Measurements from ENCODE around the gene PSME4.
A peak's percentile ranks its signal among the peaks of the same experiment; 100 is the strongest.
"Not testable (repeated sequence)": the region's sequence is repeated elsewhere in the genome, so short reads cannot be mapped to it uniquely, and the experiment has no call there.

Gene PSME4

DNA sequence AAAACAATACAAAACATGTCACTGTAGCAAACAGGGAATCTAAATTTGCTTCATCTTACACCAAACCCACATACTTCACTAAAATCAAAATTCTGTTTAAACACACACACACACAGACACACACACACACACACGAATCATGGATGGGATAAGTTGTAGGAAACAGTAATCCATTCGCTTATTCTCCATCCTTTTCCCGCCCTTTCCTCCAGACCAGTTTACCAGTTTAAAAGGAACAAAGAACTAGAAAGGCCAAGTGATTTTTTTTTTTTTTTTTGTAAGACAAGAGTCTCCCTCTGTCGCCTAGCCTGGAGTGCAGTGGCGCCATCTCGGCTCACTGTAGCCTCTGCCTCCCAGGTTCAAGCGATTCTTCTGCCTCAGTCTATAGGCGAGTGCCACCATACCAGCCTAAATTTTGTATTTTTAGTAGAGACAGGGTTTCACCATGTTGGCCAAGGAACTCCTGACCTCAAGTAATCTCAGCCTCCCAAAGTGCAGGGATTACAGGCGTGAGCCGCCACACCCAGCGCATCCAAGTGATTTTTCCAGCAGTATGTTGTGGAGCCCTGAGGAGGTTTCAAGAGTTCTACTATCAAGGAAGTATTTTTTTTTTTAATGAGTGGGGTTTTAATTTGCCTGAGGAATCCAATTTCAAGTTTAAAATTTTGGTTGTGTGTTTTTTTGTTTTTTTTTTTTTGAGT lies 5.7 kb downstream of the PSME4 start:
- no peak for FAIRE-seq

DNA sequence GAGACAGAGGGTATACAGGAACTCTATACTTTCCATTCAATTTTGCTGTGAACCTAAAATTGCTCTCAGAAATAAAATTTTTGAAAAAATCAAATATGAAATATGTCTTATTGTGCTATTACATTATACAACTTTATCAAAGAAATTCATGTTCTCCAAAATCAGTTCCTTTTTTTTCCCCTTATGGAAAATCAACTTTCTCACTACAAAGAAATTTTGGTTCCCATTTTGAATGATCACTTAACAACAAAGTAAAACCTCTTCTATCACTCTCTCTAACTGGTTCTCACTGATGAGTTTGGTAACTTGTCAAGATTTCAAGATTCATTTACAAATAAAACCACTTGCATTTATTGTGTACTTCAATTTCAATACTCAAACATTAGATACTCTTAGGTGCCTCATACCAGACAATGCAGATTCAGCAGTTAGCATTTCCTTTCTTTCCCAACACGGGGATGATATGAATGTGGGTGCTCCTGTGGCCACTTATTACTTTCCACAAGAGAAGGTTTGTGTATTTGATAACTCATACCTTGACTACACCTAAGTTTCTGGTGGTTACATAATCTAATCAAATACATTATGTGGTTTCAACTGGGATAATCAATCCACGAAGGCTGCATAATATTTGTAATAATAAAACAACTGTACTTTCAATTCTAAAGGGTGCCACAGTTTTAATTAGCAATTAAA lies 6.4 kb downstream of the PSME4 start:
- no peak for FAIRE-seq

DNA sequence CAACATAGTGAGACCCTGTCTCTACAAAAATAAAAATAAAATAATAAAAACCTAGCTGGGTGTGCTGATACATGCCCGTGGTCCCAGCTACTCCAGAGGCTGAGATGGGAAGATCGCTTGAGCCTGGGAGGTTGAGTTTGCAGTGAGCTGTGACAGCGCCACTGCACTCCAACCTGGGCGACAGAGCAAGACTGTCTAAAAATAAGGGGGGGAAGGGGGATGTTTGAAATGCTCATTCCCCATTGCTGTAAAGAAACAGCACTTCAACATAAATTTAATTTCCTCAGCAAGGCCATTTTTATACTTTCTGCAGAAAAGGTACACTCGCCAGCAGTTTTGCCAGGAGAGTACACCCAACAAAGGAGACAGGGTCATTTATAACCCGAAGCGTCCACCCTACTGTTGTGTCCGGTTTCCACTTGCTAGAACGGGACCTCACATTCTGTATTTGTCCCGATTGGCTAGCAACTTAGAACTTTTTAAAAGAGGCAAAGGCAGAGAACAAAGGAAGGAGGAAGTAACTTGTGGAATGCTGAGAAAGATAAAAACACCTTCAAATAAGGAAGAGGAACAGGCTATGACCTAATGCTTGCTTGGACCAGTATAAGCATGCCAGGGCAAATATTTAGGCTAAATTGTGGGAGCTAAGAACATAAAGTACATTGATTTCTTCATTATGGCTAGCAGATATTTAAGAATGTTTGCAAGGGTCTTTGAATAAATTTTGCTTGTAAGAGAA lies 9.1 kb downstream of the PSME4 start:
- not testable (repeated sequence) for FAIRE-seq

DNA sequence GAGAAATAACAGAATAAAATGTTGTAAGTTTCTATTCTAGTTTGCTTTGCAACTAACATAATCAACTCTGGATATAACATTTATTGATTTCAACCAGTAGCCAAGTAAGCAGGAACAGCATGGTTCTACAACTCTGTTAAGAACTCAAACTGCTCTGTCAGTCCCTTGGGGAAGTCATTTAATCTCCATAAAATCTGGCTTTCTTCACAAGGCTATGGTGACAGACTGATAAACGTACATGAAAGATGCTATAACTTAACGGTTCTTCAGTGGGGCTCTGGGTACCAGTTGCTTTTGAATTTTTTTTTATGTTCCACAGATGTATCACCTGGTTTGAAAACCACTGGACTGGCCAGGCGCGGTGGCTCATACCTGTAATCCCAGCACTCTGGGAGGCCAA lies 10.3 kb downstream of the PSME4 start:
- FAIRE-seq, result no peak

DNA sequence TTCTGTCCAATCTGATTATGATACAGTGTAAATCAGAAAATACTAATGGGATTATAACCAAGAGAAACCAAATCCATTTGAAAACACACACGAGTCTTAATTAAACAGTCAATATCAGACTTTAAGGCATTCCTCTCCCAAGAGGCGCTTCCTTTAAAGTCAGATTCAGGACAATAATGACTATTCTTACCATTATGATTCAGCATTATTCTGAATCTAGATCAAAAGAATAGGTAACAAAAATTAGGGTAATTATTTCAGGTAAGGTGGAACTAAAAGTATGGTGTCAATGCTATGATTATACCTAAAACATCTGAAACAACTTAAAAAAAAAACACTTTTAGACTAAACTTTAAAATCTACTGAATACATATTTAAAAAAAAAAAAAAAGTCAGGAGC lies 12.3 kb downstream of the PSME4 start:
- no peak for FAIRE-seq

DNA sequence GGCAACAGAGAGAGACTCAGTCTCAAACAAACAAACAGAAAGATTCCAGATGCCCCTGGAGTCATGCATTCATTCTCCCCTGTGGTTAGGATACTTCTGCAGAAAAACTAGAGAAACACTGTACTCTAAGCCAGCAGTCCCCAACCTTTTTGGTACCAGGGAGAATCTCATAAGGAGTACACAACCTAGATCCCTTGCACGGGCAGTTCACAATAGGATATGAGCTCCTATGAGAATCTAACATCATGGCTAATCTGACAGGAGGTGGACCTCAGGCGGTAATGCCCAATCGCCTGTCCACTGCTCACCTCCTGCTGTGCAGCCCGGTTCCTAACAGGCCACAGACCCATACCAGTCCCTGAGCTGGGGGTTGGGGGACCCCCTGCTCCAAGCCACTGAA lies 18.3 kb downstream of the PSME4 start:
- no peak for FAIRE-seq

DNA sequence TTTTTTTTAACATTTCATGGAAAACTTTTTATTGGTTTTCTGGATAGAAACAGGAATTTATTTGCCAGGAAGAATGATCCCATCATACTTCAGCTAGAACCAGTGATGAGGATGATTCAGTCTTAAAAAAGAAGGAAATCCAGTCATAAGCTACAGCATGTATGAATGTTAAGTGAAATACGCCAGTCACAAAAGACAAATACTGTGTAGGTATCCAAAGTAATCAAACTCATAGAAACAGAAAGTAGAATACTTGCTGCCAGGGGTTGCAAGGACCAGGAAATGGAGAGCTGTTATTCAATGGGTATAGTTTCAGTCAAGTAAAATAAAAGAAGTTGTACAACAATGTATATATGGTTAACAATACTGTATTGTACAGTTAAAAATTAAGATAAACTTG lies 21.3 kb downstream of the PSME4 start:
- FAIRE-seq, result no peak

DNA sequence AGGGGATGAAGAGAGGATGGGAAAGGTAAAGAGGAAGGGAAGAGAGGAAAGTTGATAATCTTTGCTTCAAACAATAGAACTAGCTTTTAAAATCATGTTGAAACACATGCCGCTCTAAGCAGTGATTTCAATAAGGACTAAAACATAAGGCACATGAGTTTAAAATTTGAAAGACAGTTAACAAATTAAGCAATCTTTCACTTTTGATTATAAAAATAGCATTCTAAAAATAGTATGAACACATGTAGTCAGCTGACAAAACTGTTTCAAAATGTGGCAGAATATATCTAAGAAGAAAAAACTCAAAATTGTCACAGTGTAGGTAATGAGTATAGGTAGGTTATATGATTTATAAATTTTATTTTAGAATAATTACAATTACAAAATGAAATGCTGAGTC lies 25.3 kb downstream of the PSME4 start:
- peak; percentile 17 for FAIRE-seq

DNA sequence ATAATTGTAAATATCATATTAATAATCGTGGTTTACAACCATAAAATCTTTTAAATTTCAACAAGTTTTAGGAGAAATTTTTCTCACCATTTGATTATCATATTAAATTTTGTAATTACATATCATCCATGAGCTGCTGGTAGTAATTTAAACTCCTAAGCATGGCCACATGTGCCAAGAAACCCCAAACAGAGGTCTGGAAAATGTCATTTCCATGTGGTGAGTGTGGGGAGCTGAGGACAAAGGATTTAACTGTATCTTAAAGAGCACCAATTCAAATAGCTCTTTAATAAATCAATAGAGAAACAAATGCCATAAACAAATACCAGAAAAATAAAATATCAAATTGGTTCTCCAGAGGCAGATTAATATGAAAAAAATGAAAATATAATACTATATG lies 26.3 kb downstream of the PSME4 start:
- FAIRE-seq, result no peak

DNA sequence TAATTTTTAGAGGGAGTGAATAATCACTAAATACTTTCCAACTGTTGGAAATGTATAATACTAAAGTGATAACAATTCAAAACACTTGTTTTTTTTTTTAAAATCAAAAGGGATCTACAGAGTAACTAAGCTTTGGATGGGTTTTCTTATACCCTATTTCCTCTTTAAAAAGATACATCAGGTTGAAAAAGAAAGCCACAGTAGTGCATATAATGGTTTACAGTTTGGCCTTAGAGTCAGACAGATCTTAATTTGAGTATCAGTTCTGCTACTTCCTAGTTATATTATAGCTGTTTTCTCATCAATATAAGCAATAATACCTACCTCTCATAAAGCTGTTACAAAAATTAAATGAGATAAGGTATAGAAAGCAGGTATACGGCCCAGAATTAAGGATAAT lies 28.5 kb downstream of the PSME4 start:
- FAIRE-seq, result no peak

DNA sequence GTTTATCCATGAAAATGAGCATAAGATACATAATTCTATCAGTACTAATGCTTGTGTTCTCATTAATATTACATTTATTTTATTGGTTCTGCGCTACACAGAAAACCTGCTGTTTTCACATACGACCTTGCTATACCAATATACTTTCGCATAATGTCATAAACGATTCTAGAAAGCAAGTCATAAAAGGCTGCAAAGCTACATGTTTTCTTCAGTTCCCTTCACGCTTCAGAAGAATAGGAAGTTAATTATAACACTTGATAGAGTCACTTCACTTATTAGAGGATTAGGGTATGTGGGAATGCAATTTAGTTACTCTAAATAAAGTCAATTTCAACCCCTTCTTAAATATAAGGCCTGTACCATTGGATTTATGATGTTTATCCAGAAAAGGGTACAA lies 29.0 kb downstream of the PSME4 start:
- FAIRE-seq, result no peak

DNA sequence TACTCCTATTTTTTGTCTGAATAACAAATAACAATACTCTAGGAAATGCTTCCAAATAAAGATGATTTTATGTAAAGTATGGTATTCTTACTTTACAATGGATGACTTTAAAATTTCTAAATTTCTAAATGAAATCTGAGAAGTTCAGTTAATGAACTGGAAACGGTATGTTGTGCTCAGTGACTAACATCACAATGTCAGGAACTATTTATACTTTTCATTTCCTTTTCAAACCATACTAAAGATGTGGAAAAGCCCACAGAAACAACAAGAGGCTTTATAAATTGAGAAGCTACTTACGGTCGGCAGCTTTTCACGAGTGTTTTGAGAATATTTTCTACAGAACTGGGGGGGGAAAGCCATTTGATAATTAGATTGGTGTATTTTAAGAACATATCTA lies 31.1 kb downstream of the PSME4 start:
- FAIRE-seq, result no peak

DNA sequence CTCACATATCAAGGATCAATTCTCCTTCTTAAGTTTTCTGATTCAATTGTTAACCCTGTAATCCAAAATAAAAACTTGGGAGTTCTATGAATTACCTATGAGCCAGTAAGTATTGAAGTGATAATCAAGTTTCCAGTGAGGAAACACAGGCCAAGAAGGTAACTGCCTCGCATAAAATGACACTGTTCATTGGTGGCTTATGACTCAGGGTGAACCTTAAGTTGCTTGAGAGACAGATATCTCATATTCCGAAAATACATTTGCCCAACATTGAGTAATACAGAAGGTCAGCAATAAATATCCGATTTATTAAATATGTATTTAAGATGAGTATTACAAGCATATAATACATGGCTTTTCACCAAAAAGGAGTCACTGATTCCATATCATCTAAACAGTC lies 31.9 kb downstream of the PSME4 start:
- FAIRE-seq, result no peak

DNA sequence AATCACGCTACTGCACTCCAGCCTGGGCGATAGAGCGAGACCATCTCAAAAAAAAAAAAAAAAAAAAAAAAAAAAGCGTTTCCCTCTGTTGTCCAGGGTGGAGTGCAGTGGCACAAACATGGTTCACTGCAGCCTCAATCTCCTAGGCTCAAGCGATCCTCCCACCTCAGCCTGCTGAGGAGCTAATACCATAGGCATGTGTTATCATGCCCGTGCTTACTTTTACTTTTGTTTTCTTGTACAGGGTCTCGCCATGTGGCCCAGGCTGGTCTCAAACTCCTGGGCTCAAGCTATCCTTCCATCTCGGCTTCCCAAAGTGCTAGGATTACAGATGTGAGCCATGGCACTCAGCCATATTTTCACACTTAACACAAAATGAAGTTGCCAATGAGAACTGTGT lies 37.5 kb downstream of the PSME4 start:
- FAIRE-seq, result no peak

DNA sequence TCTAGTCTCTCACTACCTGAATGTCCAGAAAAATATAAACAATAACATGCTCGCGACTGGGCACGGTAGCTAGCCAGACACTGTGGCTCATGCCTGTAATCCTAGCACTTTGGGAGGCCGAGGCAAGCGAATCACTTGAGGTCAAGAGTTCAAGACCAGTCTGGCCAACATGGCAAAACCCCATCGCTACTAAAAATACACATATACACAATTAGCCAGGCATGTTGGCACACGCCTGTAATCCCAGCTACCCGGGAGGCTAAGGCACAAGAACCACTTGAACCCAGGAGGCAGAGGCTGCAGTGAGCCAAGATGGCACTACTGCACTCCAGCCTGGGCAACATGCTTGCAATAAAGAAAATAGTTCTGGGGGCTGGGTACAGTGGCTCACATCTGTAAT lies 44.5 kb downstream of the PSME4 start:
- FAIRE-seq, result not testable (repeated sequence)

DNA sequence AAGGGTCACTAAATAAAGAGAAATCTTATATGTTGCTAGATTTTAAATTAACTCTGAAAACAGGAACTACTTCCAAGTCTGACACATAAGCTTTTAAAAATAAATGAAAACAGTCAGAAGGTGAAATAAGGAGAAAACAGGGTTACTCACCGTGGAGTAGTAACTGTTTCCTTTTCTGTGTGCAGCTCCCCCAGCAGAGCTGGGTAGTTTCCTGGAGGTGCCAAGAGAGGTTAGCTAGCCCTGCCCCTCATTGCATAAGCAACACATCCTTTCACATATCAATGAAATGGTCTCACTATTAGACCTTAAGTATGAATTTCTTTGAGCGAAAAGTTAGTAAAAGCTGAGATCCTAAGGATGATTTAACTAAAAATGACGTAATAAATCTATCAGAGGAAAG lies 57.1 kb downstream of the PSME4 start:
- FAIRE-seq, result no peak

DNA sequence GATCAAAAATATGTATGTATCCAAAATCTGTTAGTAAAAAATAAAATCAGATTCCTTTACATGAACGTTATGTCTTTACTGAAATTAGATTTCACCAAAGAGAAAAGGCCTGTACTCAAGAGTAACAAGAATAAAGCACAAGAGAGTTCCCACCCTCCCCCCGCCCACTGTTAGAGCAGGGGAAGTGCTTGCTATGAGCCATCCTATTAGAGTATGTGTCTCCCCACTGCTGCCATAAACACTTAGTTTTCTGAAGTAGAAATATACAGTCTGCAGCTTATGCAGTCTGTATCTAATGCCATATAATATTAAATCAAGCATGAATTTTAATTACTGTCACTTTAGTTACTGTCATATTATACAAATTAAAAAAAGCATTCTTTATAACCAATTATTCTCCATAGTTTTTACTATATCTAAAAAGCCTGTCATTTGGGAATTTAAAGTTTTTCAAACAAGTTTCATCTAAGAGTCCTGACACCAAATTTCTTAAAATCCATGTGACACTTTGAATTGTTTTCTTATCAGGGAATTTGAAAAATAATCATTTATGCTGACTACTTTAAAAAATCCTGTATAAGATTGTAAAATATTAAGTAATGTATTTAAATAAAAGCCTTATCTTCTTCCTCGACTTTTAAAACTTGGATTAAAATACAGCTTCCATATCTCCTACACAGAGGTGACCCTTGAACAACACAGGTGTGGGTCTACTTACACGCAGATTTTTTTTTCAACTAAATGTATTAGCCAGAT lies 59.2 kb downstream of the PSME4 start:
- peak; percentile 68 for FAIRE-seq

DNA sequence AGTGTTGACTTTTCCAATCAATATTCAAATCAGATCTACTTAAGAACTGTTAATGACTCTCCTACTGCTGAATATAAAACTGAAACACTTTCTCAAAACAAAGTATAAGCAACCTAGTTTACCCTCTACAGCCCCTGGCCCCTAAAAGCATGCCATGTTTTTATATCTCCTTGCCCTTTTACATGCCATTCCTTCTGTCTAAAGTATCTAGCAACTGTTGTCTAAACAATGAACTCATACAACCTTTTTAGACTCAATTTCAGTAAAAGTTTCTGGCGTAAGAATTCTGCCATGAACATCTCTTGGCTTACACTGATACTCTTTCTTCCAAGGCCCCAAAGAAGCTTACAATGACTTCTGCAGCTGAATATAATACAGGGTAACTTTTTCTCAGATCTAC lies 63.2 kb downstream of the PSME4 start:
- FAIRE-seq, result no peak

DNA sequence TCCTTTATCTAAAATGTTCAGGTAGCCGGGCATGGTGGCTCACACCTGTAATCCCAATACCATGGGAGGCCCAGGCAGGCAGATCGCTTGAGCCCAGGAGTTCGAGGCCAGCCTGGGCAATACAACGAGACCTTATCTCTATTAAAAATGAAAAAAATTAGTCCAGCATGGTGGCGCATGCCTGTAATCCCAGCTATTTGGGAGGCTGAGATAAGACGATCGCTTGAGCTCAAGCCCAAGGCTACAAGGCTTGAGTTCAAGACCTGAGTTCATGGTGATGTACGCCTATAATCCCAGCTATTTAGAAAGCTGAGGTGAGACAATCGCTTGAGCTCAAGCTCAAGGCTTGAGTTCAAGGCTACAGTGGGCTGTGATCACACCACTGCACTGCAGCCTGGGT lies 65.4 kb downstream of the PSME4 start:
- FAIRE-seq, result no peak

DNA sequence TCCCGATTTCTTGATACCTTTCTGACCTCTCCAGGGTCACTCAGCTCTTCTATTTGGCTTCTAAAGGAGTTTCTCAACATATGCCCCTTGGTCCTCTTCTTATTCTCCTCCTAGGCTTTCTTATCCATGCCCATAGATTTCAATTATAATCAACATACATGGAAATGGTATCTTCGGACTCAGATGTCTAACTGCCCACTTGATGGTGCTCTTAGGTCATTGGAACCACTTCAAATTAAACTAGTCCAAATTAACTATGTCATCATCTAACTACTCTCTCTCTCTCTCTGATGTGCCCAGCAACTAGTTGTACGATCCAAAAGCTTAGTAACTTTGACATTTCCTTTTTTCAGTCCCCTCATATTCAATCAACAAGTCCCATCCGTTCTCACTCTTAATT lies 67.8 kb downstream of the PSME4 start:
- no peak for FAIRE-seq

DNA sequence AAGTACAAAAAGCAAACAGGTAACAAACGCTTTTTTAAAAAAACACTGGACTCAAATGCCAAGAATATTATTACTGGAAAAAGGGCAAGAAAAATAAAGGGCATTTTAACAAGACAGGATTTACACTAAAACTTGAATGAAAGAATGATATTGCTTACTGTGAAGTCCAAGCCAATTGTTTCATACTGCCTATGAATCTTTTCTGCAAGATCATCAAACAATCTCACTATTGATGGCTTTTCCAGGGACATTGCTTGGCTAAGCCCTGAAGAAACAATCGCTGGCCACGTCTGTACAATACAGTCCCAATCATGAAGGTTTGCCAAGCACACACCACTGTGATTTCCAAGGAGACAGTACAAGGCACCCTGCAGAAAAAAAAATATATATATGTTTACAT lies 69.6 kb downstream of the PSME4 start:
- no peak for FAIRE-seq

DNA sequence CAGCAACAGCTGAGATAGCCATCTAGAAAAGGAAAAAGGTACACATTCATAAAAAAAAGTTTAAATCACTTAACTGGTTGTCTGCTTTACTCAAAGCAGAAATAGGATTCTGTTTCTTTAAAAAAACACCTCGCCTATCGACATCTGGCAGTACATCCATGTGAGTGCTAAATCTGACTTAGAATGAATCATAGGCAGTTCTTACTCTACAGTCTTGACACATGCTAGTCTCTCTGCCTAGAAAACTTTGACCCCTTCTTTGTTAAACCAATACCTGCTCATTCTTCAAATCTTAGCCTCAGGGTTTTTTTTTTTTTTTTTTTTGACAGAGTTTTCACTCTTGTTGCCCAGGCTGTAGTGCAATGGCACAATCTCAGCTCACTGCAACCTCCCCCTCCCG lies 73.9 kb downstream of the PSME4 start:
- FAIRE-seq, result no peak
